Suppressor macrophage treated with lipopolysaccharide for 4 hours (primary cell): ENCODE data around the gene ABCB4.
A peak's percentile ranks its signal among the peaks of the same experiment; 100 is the strongest.
"Not testable (repeated sequence)": the region's sequence is repeated elsewhere in the genome, so short reads cannot be mapped to it uniquely, and the experiment has no call there.

ENCODE experiments used
- DNase-seq: peaks from one replicate; pipeline ENCODE4 v3.0.0-alpha.2; 2020

Gene ABCB4

GRCh38 chr7:87474533-87475358 is 734 bp downstream of the ABCB4 start:
- peak; percentile 90 for DNase-seq

GRCh38 chr7:87473986-87474385 is 1.5 kb downstream of the ABCB4 start:
- peak; percentile 55 for DNase-seq

DNA sequence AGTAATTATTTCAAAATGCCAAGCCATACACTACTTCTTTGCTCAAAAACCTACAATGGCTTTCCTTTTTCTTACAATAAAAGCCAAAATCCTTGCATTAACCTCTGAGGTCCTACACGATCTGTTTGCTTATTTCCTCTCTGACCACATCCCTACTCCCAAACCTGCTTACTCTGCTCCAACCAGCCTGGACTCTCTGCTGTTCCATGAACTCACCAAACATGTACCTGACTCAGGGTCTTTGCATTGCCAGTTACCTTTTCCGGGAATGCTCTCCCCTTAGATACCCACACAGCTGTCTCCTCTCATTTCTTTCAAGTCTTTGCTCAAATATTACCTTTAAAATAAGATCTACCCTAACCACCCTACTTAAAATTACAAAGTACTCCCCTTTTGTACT is 2.3 kb downstream of the ABCB4 start:
- DNase-seq = no peak

DNA sequence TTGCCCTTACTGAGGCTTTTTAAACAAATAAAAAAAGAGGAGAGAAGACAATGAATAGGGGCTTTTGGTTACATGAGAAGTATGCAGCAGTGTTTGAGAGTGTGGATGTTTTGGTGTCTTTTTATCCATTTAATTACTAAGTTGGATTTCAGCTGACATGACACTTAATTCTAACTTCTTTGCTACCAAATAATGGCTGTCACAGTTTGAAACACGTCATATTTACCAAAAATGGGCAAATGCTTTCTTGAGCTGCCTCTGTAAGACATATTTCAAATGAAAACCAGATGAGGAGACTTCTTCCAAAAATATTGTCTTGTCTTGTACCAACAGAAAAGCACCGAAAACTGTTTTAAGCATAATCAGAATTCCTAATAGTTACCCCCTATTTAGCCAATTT is 4.0 kb downstream of the ABCB4 start:
- DNase-seq = no peak

DNA sequence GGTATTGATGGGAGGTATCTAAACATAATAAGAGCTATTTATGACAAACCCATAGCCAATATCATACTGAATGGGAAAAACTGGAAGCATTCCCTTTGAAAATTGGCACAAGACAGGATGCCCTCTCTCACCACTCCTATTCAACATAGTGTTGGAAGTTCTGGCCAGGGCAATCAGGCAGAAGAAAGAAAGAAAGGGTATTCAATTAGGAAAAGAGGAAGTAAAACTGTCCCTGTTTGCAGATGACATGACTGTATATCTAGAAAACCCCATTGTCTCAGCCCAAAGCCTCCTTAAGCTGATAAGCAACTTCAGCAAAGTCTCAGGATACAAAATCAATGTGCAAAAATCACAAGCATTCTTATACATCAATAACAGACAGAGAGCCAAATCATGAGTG is 6.3 kb downstream of the ABCB4 start:
- not testable (repeated sequence) for DNase-seq

GRCh38 chr7:87465534-87465880 is 10.0 kb downstream of the ABCB4 start:
- not testable (repeated sequence) for DNase-seq

- DNase-seq = not testable (repeated sequence)
Measured at GRCh38 chr7:87464830-87465533, 10.5 kb downstream of the ABCB4 start.

DNA sequence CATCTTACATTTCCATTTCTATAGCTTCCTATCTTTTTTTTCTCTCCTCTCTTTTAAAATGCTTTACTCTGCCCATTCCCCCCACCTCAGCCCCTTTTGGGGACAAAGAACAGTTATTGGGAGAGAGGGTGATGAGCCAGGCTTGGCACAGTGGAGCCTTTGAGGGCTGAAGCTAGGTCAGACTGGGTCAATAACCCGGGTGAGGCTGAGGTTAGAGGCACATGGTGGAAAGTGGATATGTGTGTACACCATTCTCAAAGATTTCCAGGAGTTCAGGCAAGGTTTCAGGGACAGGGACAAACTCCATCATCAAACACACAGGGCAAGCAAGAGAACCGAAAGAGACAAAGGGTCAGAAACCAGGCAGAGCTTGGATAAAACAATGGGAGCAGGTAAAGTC is 11.5 kb downstream of the ABCB4 start:
- no peak for DNase-seq

GRCh38 chr7:87460444-87460843 is 15.0 kb downstream of the ABCB4 start:
- DNase-seq = not testable (repeated sequence)

DNA sequence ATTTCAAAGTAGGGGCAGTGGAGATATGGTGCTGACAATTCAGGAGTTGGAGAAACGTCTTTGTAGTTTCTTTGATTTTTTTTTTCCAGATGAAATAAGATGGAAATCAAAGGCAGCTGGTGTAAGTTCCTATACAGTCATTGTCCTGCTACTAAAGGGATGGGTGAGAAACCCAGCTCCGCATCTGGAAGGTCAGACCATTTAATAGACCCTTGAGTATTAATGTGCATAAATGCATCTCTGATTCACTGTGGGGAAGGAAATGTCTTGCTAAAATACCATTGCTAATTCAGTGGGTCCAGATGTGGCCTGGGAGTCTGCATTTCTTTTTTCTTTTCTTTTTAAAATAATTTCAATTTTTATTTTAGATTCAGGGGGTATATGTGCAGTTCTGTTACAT is 15.5 kb downstream of the ABCB4 start:
- DNase-seq = no peak

DNA sequence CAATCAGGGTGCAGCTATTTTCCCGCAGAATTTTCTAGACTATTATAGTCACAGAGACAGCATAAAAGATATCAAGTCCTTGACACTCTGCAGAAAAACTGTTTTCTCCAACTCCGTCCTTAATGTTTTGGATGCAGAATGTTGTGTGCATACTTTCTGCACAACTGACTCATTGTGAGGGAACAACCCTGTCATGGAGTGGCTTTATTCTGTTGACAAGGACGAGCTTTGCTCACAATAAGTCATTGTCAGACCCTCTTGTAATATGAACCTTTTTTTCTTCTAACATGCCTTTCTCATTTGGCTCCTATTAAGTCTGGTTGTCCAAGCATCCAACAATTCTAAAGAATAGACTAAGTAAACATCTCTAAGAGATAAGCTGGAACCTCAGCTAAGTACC is 17.3 kb downstream of the ABCB4 start:
- no peak for DNase-seq

DNA sequence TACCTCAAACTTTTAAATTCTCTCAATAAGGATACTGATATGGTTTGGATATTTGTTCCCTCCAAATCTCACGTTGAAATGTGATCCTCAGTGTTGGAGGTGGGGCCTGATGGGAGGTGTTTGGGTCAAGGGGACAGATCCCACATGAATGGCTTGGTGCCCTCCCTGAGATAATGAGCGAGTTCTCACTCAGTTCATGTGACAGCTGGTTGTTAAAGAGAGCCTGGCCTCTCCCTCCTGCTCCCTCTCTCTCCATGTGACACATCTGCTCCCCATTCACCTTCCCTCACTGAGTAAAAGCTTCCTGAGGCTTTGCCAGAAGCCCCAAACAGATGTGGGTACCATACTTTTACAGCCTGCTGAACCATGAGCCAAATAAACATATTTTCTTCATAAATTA is 19.2 kb downstream of the ABCB4 start:
- no peak for DNase-seq

DNA sequence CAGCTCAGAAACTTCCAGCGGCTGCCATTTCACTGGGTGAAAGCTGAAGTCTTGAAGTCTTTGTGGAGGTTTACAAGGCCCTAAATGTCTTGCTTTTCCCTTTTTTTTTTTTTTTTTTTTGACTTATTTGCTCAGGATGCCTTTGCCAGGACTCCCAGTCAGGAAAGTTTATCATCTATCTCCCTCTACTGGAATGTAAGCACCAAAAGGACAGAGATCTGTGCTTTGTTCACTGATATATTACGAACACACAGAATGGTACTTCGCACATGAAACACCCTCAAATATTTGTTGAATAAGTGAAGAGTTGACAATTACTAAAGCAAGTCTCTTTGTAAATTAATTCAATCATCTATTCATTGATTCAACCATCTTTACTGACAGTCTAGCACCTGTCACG is 23.2 kb downstream of the ABCB4 start:
- DNase-seq = no peak

DNA sequence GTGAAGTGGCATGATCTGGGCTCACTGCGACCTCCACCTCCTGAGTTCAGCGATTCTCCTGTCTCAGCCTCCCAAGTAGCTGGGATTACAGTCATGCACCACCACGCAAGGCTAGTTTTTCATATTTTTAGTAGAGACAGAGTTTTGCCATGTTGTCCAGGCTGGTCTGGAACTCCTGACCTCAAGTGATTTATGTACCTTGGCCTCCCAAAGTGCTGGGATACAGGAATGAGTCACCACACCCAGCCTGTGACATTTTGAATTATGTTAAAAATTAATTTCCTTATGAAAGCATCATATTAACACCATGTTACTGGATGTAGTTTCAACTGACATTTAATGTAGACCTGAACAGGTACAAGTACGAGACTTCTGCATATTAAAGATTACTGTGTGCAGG is 24.3 kb downstream of the ABCB4 start:
- no peak for DNase-seq

- DNase-seq = no peak
Measured at GRCh38 chr7:87450706-87451105, 24.8 kb downstream of the ABCB4 start.

DNA sequence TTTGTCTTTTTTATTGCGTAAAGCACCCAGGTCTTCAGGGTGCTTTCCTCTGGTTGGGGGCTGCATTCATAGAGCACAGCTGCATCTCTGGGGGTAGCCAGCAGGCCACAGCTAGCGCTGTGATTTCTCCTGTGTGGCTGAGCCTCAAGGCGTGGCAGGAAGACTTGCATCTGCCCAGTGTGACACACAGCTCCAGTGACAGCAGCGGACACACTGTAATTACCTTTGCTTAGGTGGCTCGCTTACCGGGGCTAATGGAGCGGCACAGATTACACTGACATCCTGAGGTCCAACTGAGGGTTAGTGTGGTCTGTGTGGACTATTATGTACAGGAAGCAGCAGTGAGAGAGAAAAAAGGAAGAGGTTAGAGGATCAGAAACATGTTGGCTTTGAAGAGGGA is 27.1 kb downstream of the ABCB4 start:
- DNase-seq = no peak

GRCh38 chr7:87447116-87447635 is 28.3 kb downstream of the ABCB4 start:
- DNase-seq = no peak

DNA sequence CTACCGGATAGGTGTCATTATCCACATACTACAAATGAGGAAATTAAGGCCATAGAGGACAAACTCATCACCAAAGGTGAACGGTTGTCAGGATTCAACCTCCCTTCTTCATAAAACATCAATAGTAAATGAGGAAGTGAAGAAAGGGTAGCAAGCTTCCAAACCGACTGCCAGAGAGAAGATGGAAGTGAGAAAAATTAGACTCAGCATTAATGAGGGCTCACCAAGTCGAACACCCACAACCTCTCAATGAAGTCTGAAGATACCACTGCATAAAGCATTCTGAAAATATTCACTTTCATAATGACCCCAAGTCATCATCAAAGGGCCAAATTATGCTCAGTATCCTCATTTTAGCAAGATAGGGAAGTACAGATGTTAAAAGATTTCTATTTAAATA is 29.6 kb downstream of the ABCB4 start:
- peak; percentile 37 for DNase-seq

GRCh38 chr7:87435546-87435945 is 39.9 kb downstream of the ABCB4 start:
- DNase-seq = no peak

GRCh38 chr7:87432536-87432935 is 42.9 kb downstream of the ABCB4 start:
- no peak for DNase-seq

DNA sequence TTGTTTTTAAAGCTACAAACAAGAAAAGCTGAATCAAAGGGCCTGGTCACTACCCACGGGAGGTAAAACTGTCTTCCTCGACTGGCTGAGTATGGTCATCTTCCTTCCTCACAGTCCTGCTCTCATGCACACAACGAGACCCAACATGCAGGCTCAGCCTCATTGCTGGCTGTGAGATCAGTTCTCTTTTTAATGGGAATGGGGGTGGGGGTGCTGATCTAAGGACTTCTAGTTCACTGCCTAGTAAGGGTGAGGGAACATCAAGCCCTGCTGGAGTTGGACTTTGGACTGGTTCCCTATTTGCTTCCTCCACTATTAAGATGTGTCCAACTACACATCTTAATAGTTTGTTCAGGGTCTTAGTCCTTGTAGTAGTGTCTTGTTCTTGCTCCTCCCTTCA is 48.2 kb downstream of the ABCB4 start:
- DNase-seq = peak; percentile 39

DNA sequence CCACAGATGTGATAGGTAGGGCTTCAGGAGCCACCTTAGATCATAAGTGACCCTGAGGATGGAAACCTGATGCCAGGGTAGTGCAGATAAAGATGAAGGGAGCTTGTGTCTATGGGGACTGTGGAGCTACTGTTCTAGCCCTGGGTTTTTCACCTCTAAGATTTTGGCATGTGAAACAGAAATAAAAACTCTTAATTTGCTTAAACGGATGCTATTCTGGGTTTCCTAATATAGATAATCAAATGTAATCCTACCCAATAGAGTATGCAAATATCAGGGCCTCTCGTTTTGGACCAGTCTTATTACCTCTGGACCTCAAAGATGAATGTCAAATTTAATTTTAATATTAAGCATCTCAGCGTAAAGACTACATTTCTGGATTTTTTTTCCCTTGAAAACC is 49.3 kb downstream of the ABCB4 start:
- no peak for DNase-seq

DNA sequence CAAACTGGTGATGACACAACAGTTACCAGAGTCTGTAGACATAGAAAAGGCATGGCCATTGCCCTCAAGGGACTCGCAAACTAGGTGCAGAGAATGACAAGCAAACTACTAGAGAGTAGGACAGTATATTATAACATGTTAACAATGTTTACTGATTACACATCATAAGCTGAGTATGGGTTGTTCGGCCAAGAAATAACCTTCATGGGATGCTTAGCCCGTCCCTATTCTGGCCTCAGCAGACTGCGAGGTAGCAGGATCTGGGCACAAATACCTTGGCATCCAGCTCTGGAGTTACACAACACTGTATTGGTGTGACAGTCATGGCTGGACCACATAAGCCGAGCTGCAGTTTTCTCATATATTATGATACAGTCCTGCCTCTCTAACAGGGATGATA is 51.4 kb downstream of the ABCB4 start:
- no peak for DNase-seq

DNA sequence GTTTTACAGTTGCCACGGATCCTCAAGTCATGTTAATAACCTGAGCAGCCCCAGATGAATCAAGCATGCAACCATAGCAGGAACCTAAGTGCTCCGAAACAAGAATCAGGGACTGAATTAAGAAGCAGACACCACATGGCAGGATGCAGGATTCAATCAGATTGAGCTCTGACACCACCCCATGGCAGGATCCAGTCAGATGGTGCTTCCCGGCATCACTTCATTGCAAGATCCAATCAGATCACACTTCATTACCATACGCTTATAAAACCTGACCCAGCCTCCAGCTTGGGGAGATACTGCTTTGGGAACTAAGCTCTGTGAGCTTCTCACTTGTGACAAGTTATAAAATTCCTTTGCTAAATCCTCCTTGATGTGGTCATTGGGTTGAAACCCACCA is 55.3 kb downstream of the ABCB4 start:
- no peak for DNase-seq
